Transverse colon (tissue), 4 donors: ENCODE results near the gene GPR107. TPM values are rescaled to one million over a fixed set of nuclear protein-coding genes. Genes with fewer than 3 reads are reported as not detected.
"Not testable (repeated sequence)": the region's sequence is repeated elsewhere in the genome, so short reads cannot be mapped to it uniquely, and the experiment has no call there.

Experiments used
- DNase-seq: peaks from one replicate; pipeline ENCODE4 v3.0.0-alpha.2; 2019
- H3K27ac ChIP-seq, 4 donors: fragments of 200-600 bp; sonication (generic); 2 replicates each; pipeline ENCODE4 v1.5.1; 2016 to 2018; ENCODE audit warnings: inconsistent platforms in 4 of 4
- H3K27me3 ChIP-seq: fragments of 200-600 bp; sonication (generic); 2 replicates; pipeline ENCODE4 v1.5.1; 2017; ENCODE audit warnings: inconsistent platforms
- H3K36me3 ChIP-seq, 4 donors: fragments of 200-600 bp; sonication (generic); 2 replicates each; pipeline ENCODE4 v1.5.1; 2017 to 2019; ENCODE audit warnings: inconsistent platforms in 4 of 4
- H3K4me1 ChIP-seq, 4 donors: fragments of 200-600 bp; sonication (generic); 2 replicates each; pipeline ENCODE4 v1.5.1; 2017 to 2020; ENCODE audit warnings: inconsistent platforms in 4 of 4
- H3K4me3 ChIP-seq, 4 donors: fragments of 200-600 bp; sonication (generic); 1 replicate in 1 of 4; 2 replicates in 3 of 4; pipeline versions ENCODE4 v1.5.1 to v1.6.1; 2017 to 2019; ENCODE audit warnings: inconsistent platforms in 4 of 4
- H3K9me3 ChIP-seq, 2 donors: fragments of 200-600 bp; sonication (generic); 2 replicates each; pipeline ENCODE4 v1.5.1; 2017 to 2019; ENCODE audit warnings: inconsistent platforms in 2 of 2
- EP300 ChIP-seq: sonication (generic); formaldehyde crosslinking; IDR thresholded peaks from one replicate; pipeline ENCODE4 v1.6.1; 2017; ENCODE audit warnings: antibody characterized with exemption, low read depth
- POLR2A ChIP-seq: fragments of 450-650 bp; IDR thresholded peaks from one replicate; pipeline ENCODE4 v1.6.1; 2016; ENCODE audit warnings: antibody characterized with exemption, mild to moderate bottlenecking, moderate library complexity
- POLR2AphosphoS5 ChIP-seq, 3 donors: sonication (generic); formaldehyde crosslinking; IDR thresholded peaks; one replicate each; pipeline ENCODE4 v1.6.1; 2016; ENCODE audit warnings: antibody characterized with exemption in 3 of 3
- WGBS, 2 donors: methylation state at CpG; one replicate each; pipeline ENCODE4 v1.1.5; 2018; ENCODE audit warnings: low coverage in 1 of 2; 5-methylcytosine and 5-hydroxymethylcytosine counted together
- in situ Hi-C, 4 donors: fragments of 200-750 bp; cut with MboI; loops; one replicate each; pipeline versions ENCODE4 v1.15.0 to v1.15.1; 2017; ENCODE audit warnings: low sequenced_read_pairs in 3 of 4, low pct_ligation_motif_present in 1 of 4, low pct_unique_long_range_greater_than_20kb in 1 of 4
- intact Hi-C: fragments of 100-400 bp; cut with DNase I; formaldehyde crosslinking; loops from one replicate; pipeline ENCODE4 v1.15.1; 2023; ENCODE audit warnings: low total_unique reads
- total RNA-seq, 4 donors: library from RNA; depleted of rRNA; stranded (reverse); fragments of >200 nt; gene quantifications; one replicate each; pipeline ENCODE4 v1.1.0, GENCODE V29; 2016
- TF ChIP-seq, protein P1 (sequence below), 5 experiments: fragments of 200-600 bp in 3 of 5; fragments of 450-650 bp in 2 of 5; sonication (generic) in 3 of 5; IDR thresholded peaks; 1 replicate in 2 of 5; 2 replicates in 3 of 5; pipeline ENCODE4 v1.5.1; 2016 to 2017; ENCODE audit warnings: antibody characterized with exemption in 5 of 5, inconsistent platforms in 3 of 5, mild to moderate bottlenecking in 2 of 5, moderate library complexity in 1 of 5

GPR107 gene
- 10 to 100 TPM; 25.7 to 33.7 (median 32.7) TPM for total RNA-seq

DNA sequence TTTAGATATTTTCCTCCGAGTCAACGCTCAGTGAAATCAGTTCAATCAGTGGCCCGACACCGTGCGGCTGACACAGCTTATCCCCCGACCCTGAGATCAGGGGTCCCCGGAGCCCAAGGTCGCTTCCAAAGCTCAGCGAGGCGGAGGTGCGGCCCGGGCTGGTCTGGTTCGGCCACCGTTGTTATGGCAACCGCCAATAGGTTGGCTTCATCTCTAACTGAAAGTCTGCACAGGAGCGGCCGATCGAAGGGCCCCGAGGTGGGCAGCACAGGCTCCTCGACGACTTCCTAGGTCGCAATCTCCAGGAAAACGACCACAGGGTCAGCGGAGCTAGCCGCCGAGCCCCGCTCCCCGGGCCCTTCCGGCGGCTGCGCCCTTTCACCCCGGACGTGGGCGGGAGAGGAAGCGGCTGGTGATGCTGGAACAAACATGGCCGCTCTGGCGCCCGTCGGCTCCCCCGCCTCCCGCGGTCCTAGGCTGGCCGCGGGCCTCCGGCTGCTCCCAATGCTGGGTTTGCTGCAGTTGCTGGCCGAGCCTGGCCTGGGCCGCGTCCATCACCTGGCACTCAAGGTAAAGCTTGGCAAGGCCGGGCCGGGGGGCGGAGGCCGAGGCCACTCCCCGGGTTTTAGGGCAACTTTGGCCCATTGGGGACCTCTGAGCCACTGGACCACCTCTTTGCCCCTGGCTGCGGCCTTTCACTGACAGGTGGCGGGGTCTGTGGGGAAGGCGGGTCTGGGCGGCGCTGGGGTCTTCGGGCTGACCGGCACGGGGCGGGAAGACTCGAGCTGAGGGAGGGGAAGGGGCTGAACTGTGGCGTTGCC is at the start of gene GPR107:
Gene GPR107 (plus strand): TSS at position 403 of the 821 bp plus-strand sequence. CDS start 27 bp downstream, at position 430.
- Histone ChIP-seq H3K36me3 (no peaks in the 10 kb centered on the region), H3K27ac (peak within 1 kb of the TSS; percentile 91 to 97 (median 94)), H3K9me3 (no peaks in the 10 kb centered on the region), H3K4me3 (peak within 1 kb of the TSS; percentile 84 to 99 (median 92)), H3K27me3 (no peaks in the 10 kb centered on the region), H3K4me1 (peaks cover 17 to 54% (median 34%) of the 10 kb centered on the region in 4 donors)
- in situ Hi-C loops: no loop called here
- WGBS, 2 donors: 0% methylated on average over 36 of the region's 64 CpGs; no CpG with 5 or more reads in 1 of the 2 donors
- TF ChIP-seq POLR2A (peak; percentile 78), EP300 (no peak), POLR2AphosphoS5 (IDR thresholded peaks at IDR 0.05) (peak; percentile 63 to 90 (median 78))
- TF ChIP-seq, protein P1, sequence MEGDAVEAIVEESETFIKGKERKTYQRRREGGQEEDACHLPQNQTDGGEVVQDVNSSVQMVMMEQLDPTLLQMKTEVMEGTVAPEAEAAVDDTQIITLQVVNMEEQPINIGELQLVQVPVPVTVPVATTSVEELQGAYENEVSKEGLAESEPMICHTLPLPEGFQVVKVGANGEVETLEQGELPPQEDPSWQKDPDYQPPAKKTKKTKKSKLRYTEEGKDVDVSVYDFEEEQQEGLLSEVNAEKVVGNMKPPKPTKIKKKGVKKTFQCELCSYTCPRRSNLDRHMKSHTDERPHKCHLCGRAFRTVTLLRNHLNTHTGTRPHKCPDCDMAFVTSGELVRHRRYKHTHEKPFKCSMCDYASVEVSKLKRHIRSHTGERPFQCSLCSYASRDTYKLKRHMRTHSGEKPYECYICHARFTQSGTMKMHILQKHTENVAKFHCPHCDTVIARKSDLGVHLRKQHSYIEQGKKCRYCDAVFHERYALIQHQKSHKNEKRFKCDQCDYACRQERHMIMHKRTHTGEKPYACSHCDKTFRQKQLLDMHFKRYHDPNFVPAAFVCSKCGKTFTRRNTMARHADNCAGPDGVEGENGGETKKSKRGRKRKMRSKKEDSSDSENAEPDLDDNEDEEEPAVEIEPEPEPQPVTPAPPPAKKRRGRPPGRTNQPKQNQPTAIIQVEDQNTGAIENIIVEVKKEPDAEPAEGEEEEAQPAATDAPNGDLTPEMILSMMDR (IDR thresholded peaks at IDR 0.05): no peak
- DNase-seq: peak; percentile 82
- intact Hi-C loops: no loop called here

DNA sequence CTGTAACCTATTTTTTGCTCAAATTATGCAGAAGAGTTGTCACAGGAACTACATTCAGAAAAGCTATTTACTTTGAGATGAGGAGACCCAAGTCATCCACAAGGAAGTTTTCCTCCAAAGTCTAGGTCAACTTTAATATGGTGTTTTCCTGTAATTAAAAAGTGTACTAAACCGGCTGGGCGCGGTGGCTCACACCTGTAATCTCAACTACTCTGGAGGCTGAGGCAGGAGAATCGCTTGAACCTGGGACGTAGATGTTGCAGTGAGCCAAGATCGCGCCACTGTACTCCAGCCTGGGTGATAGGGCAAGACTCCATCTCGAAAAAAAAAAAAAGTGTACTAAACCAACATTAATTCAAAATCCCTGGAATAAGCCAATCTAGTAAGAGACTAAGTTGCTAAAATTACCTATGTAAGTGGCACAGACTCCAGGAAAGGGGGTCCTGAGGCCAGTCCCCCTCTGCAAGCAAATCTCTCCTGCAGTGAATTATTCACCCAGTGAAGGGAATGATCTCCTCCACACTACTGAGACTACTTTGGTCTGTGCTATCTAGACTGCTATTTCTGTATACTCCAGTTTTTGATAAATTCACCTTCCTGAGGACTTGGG is 49.7 kb upstream of the GPR107 start:
- 64 to 89% methylated on average over 3 to 8 of the region's 8 CpGs for WGBS, 2 donors
- no peak for TF ChIP-seq POLR2AphosphoS5 (IDR thresholded peaks at IDR 0.05)
- no peak for TF ChIP-seq EP300
- TF ChIP-seq POLR2A: no peak
- TF ChIP-seq, protein P1 (IDR thresholded peaks at IDR 0.05): no peak
- in situ Hi-C loops (no loop called here), intact Hi-C loops (no loop called here)
- Histone ChIP-seq H3K27ac (peak overlapping the region in 3 of 4 donors; percentile 15 to 55 (median 53)), H3K9me3 (no peaks in the 10 kb centered on the region), H3K27me3 (no peaks in the 10 kb centered on the region), H3K36me3 (no peaks in the 10 kb centered on the region), H3K4me3 (no peak overlapping the region), H3K4me1 (peaks cover 0 to 53% (median 16%) of the 10 kb centered on the region in 4 donors)
- DNase-seq: peak; percentile 60

DNA sequence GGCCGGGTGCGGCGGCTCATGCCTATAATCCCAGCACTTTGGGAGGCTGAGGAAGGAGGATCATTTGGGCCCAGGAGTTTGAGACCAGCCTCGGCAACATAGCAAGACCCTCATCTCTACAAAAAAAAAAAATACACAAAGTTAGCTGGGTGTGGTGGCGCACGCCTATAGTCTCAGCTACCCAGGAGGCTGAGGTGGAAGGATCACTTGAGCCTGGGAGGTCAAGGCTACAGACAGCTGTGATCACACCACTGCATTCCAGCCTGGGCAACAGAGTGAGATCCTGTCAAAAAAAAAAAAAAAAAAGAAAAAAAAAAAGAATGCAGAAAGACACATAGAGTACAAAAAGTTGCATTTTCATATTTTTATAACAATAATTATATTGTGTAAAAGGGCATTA is 46.8 kb upstream of the GPR107 start:
- H3K4me3 ChIP-seq, DNase-seq, in situ Hi-C loops, H3K9me3 ChIP-seq, H3K27me3 ChIP-seq, intact Hi-C loops, H3K36me3 ChIP-seq: not testable (repeated sequence)
- H3K4me1 ChIP-seq: peaks cover 0 to 55% (median 17%) of the 10 kb centered on the region in 4 donors
- 86 to 92% methylated on average over 2 to 6 of the region's 6 CpGs for WGBS, 2 donors
- H3K27ac ChIP-seq: peak overlapping the region; percentile 57 to 67 (median 62)

DNA sequence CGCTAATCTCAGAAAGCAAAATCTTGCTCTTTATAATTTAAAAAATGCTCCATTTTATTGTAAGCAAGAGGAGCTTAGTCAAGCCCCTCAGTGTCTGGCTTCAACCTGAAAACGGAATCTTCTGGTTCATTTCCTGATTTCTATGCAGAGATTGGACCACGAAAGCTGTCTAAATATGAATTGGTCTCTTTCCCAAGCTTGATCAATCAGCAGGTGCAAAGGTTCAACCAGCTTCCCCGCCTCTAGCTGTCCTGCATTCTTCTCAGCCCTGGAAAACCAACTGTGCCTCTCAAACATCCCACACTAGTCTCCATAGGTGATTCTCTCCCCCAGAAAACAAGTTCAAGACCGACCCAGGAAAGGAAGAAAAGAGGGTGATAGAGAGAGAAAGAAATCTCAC is 45.2 kb upstream of the GPR107 start:
- Histone ChIP-seq H3K9me3 (no peaks in the 10 kb centered on the region), H3K27ac (peak overlapping the region; percentile 57 to 67 (median 62)), H3K36me3 (no peaks in the 10 kb centered on the region), H3K27me3 (no peaks in the 10 kb centered on the region), H3K4me3 (no peak overlapping the region), H3K4me1 (peaks cover 0 to 52% (median 15%) of the 10 kb centered on the region in 4 donors)
- 44 to 45% methylated on average over 3 to 5 of the region's 5 CpGs for WGBS, 2 donors
- in situ Hi-C loops (no loop called here), intact Hi-C loops (no loop called here)
- DNase-seq: no peak
- TF ChIP-seq POLR2A (no peak), POLR2AphosphoS5 (IDR thresholded peaks at IDR 0.05) (no peak), EP300 (no peak)
- TF ChIP-seq, protein P1 (IDR thresholded peaks at IDR 0.05): no peak

DNA sequence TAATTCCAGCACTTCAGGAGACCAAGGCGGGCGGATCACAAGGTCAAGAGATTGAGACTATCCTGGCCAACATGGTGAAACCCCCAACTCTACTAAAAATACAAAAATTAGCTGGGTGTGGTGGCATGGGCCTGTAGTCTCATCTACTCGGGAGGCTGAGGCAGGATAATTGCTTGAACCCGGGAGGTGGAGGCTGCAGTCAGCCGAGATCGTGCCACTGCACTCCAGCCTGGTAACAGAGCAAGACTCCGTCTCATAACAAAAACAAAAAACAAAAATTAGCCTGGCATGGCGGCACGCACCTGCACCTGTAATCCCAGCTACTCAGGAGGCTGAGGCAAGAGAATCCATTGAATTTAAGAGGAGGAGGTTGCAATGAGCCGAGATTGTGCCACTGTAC is 44.2 kb upstream of the GPR107 start:
- H3K27me3 ChIP-seq, in situ Hi-C loops, H3K9me3 ChIP-seq, H3K36me3 ChIP-seq, intact Hi-C loops, H3K4me3 ChIP-seq: not testable (repeated sequence)
- Histone ChIP-seq H3K4me1 (peaks cover 0 to 46% (median 7%) of the 10 kb centered on the region in 4 donors), H3K27ac (peak overlapping the region in 2 of 4 donors; percentile 37 to 59)
- 91% methylated on average over 10 of the region's 10 CpGs; no CpG with 5 or more reads in 1 of the 2 donors for WGBS, 2 donors
- DNase-seq: peak; percentile 5
